Neural cell (in vitro differentiated cells): Measurements from ENCODE around the gene WFDC1. TPM values are rescaled to one million over a fixed set of nuclear protein-coding genes. Genes with fewer than 3 reads are reported as not detected.

Experiments used
- H2AFZ ChIP-seq: fragments of 200-600, 300-800 bp; sonication (generic), shearing (Covaris generic); 2 replicates; pipeline ENCODE4 v1.6.0; 2014; ENCODE audit warnings: low read depth, mild to moderate bottlenecking, antibody characterized with exemption, low read length, moderate library complexity
- H3F3A ChIP-seq: fragments of 200-600 bp; shearing (Covaris generic); 2 replicates; pipeline ENCODE4 v1.6.1; 2016; ENCODE audit warnings: mild to moderate bottlenecking, moderate library complexity, mixed read lengths, antibody characterized with exemption, low read length; ENCODE audit not compliant: insufficient read depth, poor library complexity, severe bottlenecking
- H3K27ac ChIP-seq: fragments of 200-600, 300-800 bp; sonication (generic), shearing (Covaris generic); 2 replicates; pipeline ENCODE4 v1.5.1; 2014; ENCODE audit warnings: mild to moderate bottlenecking, low read length, moderate library complexity
- H3K27me3 ChIP-seq: fragments of 300-800, 200-600 bp; sonication (generic), shearing (Covaris generic); 2 replicates; pipeline ENCODE4 v1.6.0; 2014; ENCODE audit warnings: mild to moderate bottlenecking, low read depth, low read length, moderate library complexity; ENCODE audit not compliant: insufficient read depth
- H3K36me3 ChIP-seq: fragments of 300-800, 200-600 bp; sonication (generic), shearing (Covaris generic); 2 replicates; pipeline ENCODE4 v1.5.1; 2014; ENCODE audit warnings: mild to moderate bottlenecking, antibody characterized with exemption, low read length, moderate library complexity; ENCODE audit not compliant: insufficient read depth
- H3K4me2 ChIP-seq: fragments of 300-800, 200-600 bp; sonication (generic), shearing (Covaris generic); 2 replicates; pipeline ENCODE4 v1.6.0; 2014; ENCODE audit warnings: mild to moderate bottlenecking, low read length
- H3K4me3 ChIP-seq: fragments of 300-800, 200-600 bp; sonication (generic), shearing (Covaris generic); 2 replicates; pipeline ENCODE4 v1.5.1; 2014; ENCODE audit warnings: mild to moderate bottlenecking, low read length, moderate library complexity
- H3K79me2 ChIP-seq: fragments of 200-600 bp; shearing (Covaris generic); replicated peaks from 2 replicates; pipeline ENCODE4 v1.6.0; 2014; ENCODE audit warnings: mild to moderate bottlenecking, low read length, moderate library complexity; ENCODE audit not compliant: insufficient read depth
- H3K9ac ChIP-seq: fragments of 300-800, 200-600 bp; sonication (generic), shearing (Covaris generic); 2 replicates; pipeline ENCODE4 v1.6.1; 2016; ENCODE audit warnings: mild to moderate bottlenecking, low read length, mixed read lengths
- H3K9me2 ChIP-seq: fragments of 200-600 bp; shearing (Covaris generic); 2 replicates; pipeline ENCODE4 v1.6.1; 2016; ENCODE audit warnings: mild to moderate bottlenecking, low read length, mixed read lengths; ENCODE audit not compliant: insufficient read depth
- H3K9me3 ChIP-seq: fragments of 200-600, 300-800 bp; sonication (generic), shearing (Covaris generic); 2 replicates; pipeline ENCODE4 v1.6.1; 2016; ENCODE audit warnings: mild to moderate bottlenecking, mixed run types, low read length, moderate library complexity, mixed read lengths
- H4K20me1 ChIP-seq: fragments of 200-600 bp; shearing (Covaris generic); 2 replicates; pipeline ENCODE4 v1.6.1; 2016; ENCODE audit warnings: mild to moderate bottlenecking, mixed run types; ENCODE audit not compliant: insufficient read depth
- EP300 ChIP-seq: fragments of 450-650 bp; conservative IDR thresholded peaks from 2 replicates; pipeline ENCODE4 v1.6.1; 2014; ENCODE audit warnings: antibody characterized with exemption, mild to moderate bottlenecking, moderate library complexity; ENCODE audit not compliant: poor library complexity, severe bottlenecking
- EZH2 ChIP-seq: fragments of 200-600, 300-800 bp; shearing (Covaris generic), sonication (generic); IDR thresholded peaks from 2 replicates; pipeline ENCODE4 v1.6.1; 2014; ENCODE audit warnings: antibody characterized with exemption, low read length, borderline replicate concordance, mild to moderate bottlenecking; ENCODE audit not compliant: insufficient read depth, poor library complexity, severe bottlenecking
- MXI1 ChIP-seq: fragments of 450-650 bp; conservative IDR thresholded peaks from 2 replicates; pipeline ENCODE4 v1.6.1; 2014; ENCODE audit warnings: antibody characterized with exemption, mild to moderate bottlenecking; ENCODE audit not compliant: poor library complexity, severe bottlenecking
- POLR2AphosphoS5 ChIP-seq: IDR thresholded peaks from 2 replicates; pipeline ENCODE4 v1.6.1; 2012
- RAD21 ChIP-seq: fragments of 450-650 bp; conservative IDR thresholded peaks from 2 replicates; pipeline ENCODE4 v1.6.1; 2014; ENCODE audit warnings: antibody characterized with exemption, mild to moderate bottlenecking, moderate library complexity
- SMC3 ChIP-seq: fragments of 450-650 bp; conservative IDR thresholded peaks from 2 replicates; pipeline ENCODE4 v1.6.1; 2014; ENCODE audit warnings: antibody characterized with exemption, mild to moderate bottlenecking, moderate library complexity; ENCODE audit not compliant: poor library complexity
- TAF1 ChIP-seq: IDR thresholded peaks from 2 replicates; pipeline ENCODE4 v1.6.1; 2012; ENCODE audit warnings: low read depth
- polyA plus RNA-seq: library from polyadenylated mRNA; depleted of rRNA; stranded (reverse); fragments of >200 nt; gene quantifications from 2 replicates; pipeline ENCODE4 v1.2.3, GENCODE V29; 2014
- TF ChIP-seq, protein P1 (sequence below): fragments of 450-650 bp; IDR thresholded peaks from 2 replicates; pipeline ENCODE4 v1.5.1; 2014; ENCODE audit warnings: antibody characterized with exemption, mild to moderate bottlenecking, moderate library complexity; ENCODE audit not compliant: poor library complexity, severe bottlenecking
- TF ChIP-seq, protein P2 (sequence below): IDR thresholded peaks from 2 replicates; pipeline ENCODE4 v1.6.1; 2012; ENCODE audit warnings: borderline replicate concordance

WFDC1 gene
- polyA plus RNA-seq, 1 donor from 2014 or later = not detected

DNA sequence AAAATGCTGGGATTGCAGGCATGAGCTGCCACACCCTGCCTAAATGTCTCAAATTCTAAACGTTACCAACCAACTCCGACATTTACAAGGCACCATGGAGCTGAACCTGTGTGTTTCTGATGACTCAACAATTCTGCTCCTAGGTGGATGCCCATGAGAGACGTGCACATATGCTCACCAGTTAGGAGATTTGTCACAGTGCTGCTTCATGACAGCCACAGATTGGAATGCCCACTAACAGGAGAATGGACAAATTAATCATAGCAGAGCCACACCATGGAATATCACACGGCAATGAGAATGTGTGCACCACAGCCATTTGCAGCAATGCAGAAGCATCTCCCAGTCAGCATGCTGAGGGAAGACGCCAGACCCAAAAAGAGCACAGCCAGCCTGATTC is 46.8 kb upstream of the WFDC1 start:
- Histone ChIP-seq H3K9ac (no peak overlapping the region), H3K4me3 (no peak overlapping the region), H3K27ac (no peak overlapping the region), H4K20me1 (no peaks in the 10 kb centered on the region), H3K9me3 (no peaks in the 10 kb centered on the region), H3K36me3 (no peaks in the 10 kb centered on the region), H3K4me2 (no peak overlapping the region), H2AFZ (no peak overlapping the region), H3K79me2 (no peaks in the 10 kb centered on the region), H3K9me2 (no peaks in the 10 kb centered on the region), H3K27me3 (no peaks in the 10 kb centered on the region), H3F3A (no peaks in the 10 kb centered on the region)
- TF ChIP-seq POLR2AphosphoS5 (no peak), EP300 (no peak), SMC3 (no peak), MXI1 (no peak), RAD21 (no peak), EZH2 (no peak), TAF1 (no peak)
- TF ChIP-seq, protein P1, sequence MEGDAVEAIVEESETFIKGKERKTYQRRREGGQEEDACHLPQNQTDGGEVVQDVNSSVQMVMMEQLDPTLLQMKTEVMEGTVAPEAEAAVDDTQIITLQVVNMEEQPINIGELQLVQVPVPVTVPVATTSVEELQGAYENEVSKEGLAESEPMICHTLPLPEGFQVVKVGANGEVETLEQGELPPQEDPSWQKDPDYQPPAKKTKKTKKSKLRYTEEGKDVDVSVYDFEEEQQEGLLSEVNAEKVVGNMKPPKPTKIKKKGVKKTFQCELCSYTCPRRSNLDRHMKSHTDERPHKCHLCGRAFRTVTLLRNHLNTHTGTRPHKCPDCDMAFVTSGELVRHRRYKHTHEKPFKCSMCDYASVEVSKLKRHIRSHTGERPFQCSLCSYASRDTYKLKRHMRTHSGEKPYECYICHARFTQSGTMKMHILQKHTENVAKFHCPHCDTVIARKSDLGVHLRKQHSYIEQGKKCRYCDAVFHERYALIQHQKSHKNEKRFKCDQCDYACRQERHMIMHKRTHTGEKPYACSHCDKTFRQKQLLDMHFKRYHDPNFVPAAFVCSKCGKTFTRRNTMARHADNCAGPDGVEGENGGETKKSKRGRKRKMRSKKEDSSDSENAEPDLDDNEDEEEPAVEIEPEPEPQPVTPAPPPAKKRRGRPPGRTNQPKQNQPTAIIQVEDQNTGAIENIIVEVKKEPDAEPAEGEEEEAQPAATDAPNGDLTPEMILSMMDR = no peak
- TF ChIP-seq, protein P2, sequence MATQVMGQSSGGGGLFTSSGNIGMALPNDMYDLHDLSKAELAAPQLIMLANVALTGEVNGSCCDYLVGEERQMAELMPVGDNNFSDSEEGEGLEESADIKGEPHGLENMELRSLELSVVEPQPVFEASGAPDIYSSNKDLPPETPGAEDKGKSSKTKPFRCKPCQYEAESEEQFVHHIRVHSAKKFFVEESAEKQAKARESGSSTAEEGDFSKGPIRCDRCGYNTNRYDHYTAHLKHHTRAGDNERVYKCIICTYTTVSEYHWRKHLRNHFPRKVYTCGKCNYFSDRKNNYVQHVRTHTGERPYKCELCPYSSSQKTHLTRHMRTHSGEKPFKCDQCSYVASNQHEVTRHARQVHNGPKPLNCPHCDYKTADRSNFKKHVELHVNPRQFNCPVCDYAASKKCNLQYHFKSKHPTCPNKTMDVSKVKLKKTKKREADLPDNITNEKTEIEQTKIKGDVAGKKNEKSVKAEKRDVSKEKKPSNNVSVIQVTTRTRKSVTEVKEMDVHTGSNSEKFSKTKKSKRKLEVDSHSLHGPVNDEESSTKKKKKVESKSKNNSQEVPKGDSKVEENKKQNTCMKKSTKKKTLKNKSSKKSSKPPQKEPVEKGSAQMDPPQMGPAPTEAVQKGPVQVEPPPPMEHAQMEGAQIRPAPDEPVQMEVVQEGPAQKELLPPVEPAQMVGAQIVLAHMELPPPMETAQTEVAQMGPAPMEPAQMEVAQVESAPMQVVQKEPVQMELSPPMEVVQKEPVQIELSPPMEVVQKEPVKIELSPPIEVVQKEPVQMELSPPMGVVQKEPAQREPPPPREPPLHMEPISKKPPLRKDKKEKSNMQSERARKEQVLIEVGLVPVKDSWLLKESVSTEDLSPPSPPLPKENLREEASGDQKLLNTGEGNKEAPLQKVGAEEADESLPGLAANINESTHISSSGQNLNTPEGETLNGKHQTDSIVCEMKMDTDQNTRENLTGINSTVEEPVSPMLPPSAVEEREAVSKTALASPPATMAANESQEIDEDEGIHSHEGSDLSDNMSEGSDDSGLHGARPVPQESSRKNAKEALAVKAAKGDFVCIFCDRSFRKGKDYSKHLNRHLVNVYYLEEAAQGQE = no peak

DNA sequence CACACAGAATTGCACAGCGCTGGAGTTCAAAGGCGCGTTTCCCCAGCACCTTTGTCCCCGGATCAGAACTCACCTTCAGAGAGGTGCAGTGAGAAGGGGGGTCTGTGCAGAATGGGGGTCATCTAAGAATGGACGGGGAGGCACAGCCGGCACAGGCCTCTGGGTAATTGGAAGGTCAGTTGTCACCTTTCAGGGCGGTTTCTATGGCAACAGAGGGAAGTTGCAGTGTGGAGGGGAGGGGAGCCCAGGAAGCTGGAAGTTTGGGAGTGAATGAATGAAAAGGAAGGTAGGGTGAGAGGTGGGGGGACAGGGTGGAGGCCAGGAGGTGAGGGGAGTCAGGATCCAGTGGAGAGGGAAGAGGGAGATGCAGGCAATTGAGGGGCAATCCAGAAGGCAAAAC is 42.5 kb upstream of the WFDC1 start:
- no peaks in the 10 kb centered on the region for H3K9me3 ChIP-seq
- H2AFZ ChIP-seq = no peak overlapping the region
- no peak overlapping the region for H3K9ac ChIP-seq
- H3K4me2 ChIP-seq = no peak overlapping the region
- H3K9me2 ChIP-seq = no peaks in the 10 kb centered on the region
- TF ChIP-seq, protein P2 = no peak
- no peak for TF ChIP-seq EZH2
- no peak for TF ChIP-seq MXI1
- no peak for TF ChIP-seq TAF1
- no peak for TF ChIP-seq RAD21
- TF ChIP-seq EP300 = no peak
- TF ChIP-seq, protein P1 = no peak
- no peak for TF ChIP-seq POLR2AphosphoS5
- no peak for TF ChIP-seq SMC3
- H3K4me3 ChIP-seq = no peak overlapping the region
- H3K27ac ChIP-seq = no peak overlapping the region
- no peaks in the 10 kb centered on the region for H3F3A ChIP-seq
- no peaks in the 10 kb centered on the region for H3K79me2 ChIP-seq
- H4K20me1 ChIP-seq = no peaks in the 10 kb centered on the region
- no peaks in the 10 kb centered on the region for H3K27me3 ChIP-seq
- H3K36me3 ChIP-seq = no peaks in the 10 kb centered on the region
